H1 (cell line): ENCODE results near the gene ZNF200. TPM values are rescaled to one million over a fixed set of nuclear protein-coding genes. Genes with fewer than 3 reads are reported as not detected.
A peak's percentile ranks its signal among the peaks of the same experiment; 100 is the strongest.

ENCODE experiments used
- CTCF ChIA-PET: fragments of 300-600 bp; sonication (Branson Sonifier 250); formaldehyde crosslinking; loops from one replicate; lab custom pipeline; 2021; ENCODE audit not compliant: partially characterized antibody; lab: Charles Lee
- POLR2A ChIA-PET: fragments of 300-600 bp; sonication (Branson Sonifier 250); formaldehyde crosslinking; loops from one replicate; lab custom pipeline; 2021; ENCODE audit warnings: inconsistent platforms; ENCODE audit not compliant: partially characterized antibody; lab: Charles Lee
- DNase-seq, 2 experiments: peaks; one replicate each; pipeline versions ENCODE4 v3.0.0 to v3.0.0-alpha.2; 2010 to 2022; ENCODE audit warnings: low spot score in 2 of 2, low read depth in 1 of 2, mixed read lengths in 1 of 2
- FAIRE-seq: peaks from 2 replicates; lab custom pipeline; 2011; peaks lifted over from hg19 to GRCh38; lab: Jason Lieb, UNC
- H2AFZ ChIP-seq: 2 replicates; pipeline ENCODE4 v1.8.1; 2012; ENCODE audit warnings: low read length, inconsistent platforms
- H2AK5ac ChIP-seq: 2 replicates; pipeline ENCODE4 v1.6.1; 2013; ENCODE audit warnings: low read depth, low read length
- H2BK120ac ChIP-seq: replicated peaks from 2 replicates; pipeline ENCODE3; 2013; ENCODE audit warnings: low read depth, low read length, inconsistent platforms
- H2BK12ac ChIP-seq: 2 replicates; pipeline ENCODE4 v1.6.1; 2013; ENCODE audit warnings: low read depth, low read length
- H2BK15ac ChIP-seq: 2 replicates; pipeline ENCODE4 v1.6.1; 2013; ENCODE audit warnings: low read length
- H2BK20ac ChIP-seq: 2 replicates; pipeline ENCODE4 v1.6.1; 2013; ENCODE audit warnings: low read length
- H2BK5ac ChIP-seq: 2 replicates; pipeline ENCODE4 v1.6.1; 2013; ENCODE audit warnings: low read depth, low read length
- H3K14ac ChIP-seq: 2 replicates; pipeline ENCODE4 v1.6.1; 2013; ENCODE audit warnings: inconsistent platforms; ENCODE audit not compliant: insufficient read length
- H3K18ac ChIP-seq: 2 replicates; pipeline ENCODE4 v1.6.1; 2013; ENCODE audit warnings: low read length; ENCODE audit errors: extremely low read depth
- H3K23ac ChIP-seq: 2 replicates; pipeline ENCODE4 v1.6.1; 2013; ENCODE audit warnings: inconsistent platforms; ENCODE audit not compliant: insufficient read length
- H3K23me2 ChIP-seq: 2 replicates; pipeline ENCODE4 v1.6.1; 2013; ENCODE audit warnings: low read depth, low read length
- H3K27ac ChIP-seq: 2 replicates; pipeline ENCODE4 v1.6.1; 2011; ENCODE audit warnings: low read depth, low read length, inconsistent platforms
- H3K27me3 ChIP-seq, 4 experiments: replicated peaks in 1 of 4; 1 replicate in 1 of 4; 2 replicates in 3 of 4; pipeline versions ENCODE4 v1.6.1 to v1.8.1; 2011 to 2013; ENCODE audit warnings: low read length in 3 of 4, mild to moderate bottlenecking in 3 of 4, inconsistent platforms in 2 of 4, mixed read lengths in 2 of 4, moderate library complexity in 1 of 4; ENCODE audit not compliant: control insufficient read depth in 3 of 4, insufficient read depth in 3 of 4; ENCODE audit errors: extremely low read depth in 1 of 4
- H3K36me3 ChIP-seq, 4 experiments: 2 replicates each; pipeline versions ENCODE4 v1.6.1 to v1.8.1; 2011 to 2013; ENCODE audit warnings: mild to moderate bottlenecking in 4 of 4, low read length in 3 of 4, moderate library complexity in 2 of 4, control low read depth in 1 of 4, inconsistent platforms in 1 of 4; ENCODE audit not compliant: insufficient read depth in 4 of 4, control insufficient read depth in 2 of 4
- H3K4ac ChIP-seq: replicated peaks from 2 replicates; pipeline ENCODE3; 2013; ENCODE audit warnings: low read length, low read depth, mixed read lengths, inconsistent platforms; ENCODE audit not compliant: insufficient read length
- H3K4me1 ChIP-seq, 4 experiments: replicated peaks in 1 of 4; 1 replicate in 1 of 4; 2 replicates in 3 of 4; pipeline versions ENCODE4 v1.6.1 to v1.8.1; 2011 to 2013; ENCODE audit warnings: low read length in 3 of 4, inconsistent platforms in 2 of 4, mixed read lengths in 1 of 4; ENCODE audit not compliant: insufficient read depth in 4 of 4, control insufficient read depth in 3 of 4
- H3K4me2 ChIP-seq, 2 experiments: 2 replicates each; pipeline versions ENCODE4 v1.6.1 to v1.8.1; 2011 to 2013; ENCODE audit warnings: low read depth in 2 of 2, low read length in 2 of 2, control low read depth in 1 of 2, inconsistent platforms in 1 of 2, mild to moderate bottlenecking in 1 of 2; ENCODE audit not compliant: insufficient read depth in 1 of 2
- H3K4me3 ChIP-seq, 4 experiments: fragments of 200-600, 300-600 bp in 1 of 4; sonication (generic), shearing (Covaris generic), sonication (Bioruptor Twin) in 1 of 4; 2 replicates each; pipeline versions ENCODE4 v1.5.1 to v1.8.1; 2011 to 2016; ENCODE audit warnings: low read length in 4 of 4, low read depth in 3 of 4, control low read depth in 2 of 4, inconsistent platforms in 2 of 4, mild to moderate bottlenecking in 2 of 4, mixed read lengths in 1 of 4, moderate library complexity in 1 of 4; ENCODE audit not compliant: insufficient read depth in 2 of 4; ENCODE audit errors: extremely low read depth in 1 of 4
- H3K56ac ChIP-seq: replicated peaks from 2 replicates; pipeline ENCODE3; 2013; ENCODE audit warnings: low read depth, mild to moderate bottlenecking, mixed read lengths, low read length, inconsistent platforms; ENCODE audit not compliant: insufficient read length
- H3K79me1 ChIP-seq: 2 replicates; pipeline ENCODE4 v1.6.1; 2013; ENCODE audit warnings: low read depth, low read length, control low read depth
- H3K79me2 ChIP-seq, 2 experiments: 2 replicates each; pipeline versions ENCODE4 v1.6.1 to v1.8.1; 2012 to 2013; ENCODE audit warnings: low read length in 2 of 2, mild to moderate bottlenecking in 2 of 2, inconsistent platforms in 1 of 2; ENCODE audit not compliant: insufficient read depth in 2 of 2, control insufficient read depth in 1 of 2
- H3K9ac ChIP-seq, 4 experiments: replicated peaks in 1 of 4; 1 replicate in 1 of 4; 2 replicates in 3 of 4; pipeline versions ENCODE4 v1.6.1 to v1.8.1; 2011 to 2013; ENCODE audit warnings: low read depth in 3 of 4, low read length in 3 of 4, control low read depth in 2 of 4, mild to moderate bottlenecking in 2 of 4, moderate library complexity in 2 of 4, inconsistent platforms in 1 of 4; ENCODE audit errors: extremely low read depth in 1 of 4
- H3K9me3 ChIP-seq, 2 experiments: 2 replicates each; pipeline versions ENCODE4 v1.6.1 to v1.8.1; 2012 to 2013; ENCODE audit warnings: mild to moderate bottlenecking in 2 of 2, moderate library complexity in 2 of 2, control low read depth in 1 of 2, inconsistent platforms in 1 of 2, low read depth in 1 of 2, low read length in 1 of 2, mixed read lengths in 1 of 2; ENCODE audit not compliant: insufficient read depth in 2 of 2
- H4K20me1 ChIP-seq, 2 experiments: replicated peaks in 1 of 2; 2 replicates each; pipeline versions ENCODE3 to v1.8.1; 2011 to 2013; ENCODE audit warnings: inconsistent platforms in 2 of 2, low read length in 2 of 2, mild to moderate bottlenecking in 1 of 2; ENCODE audit not compliant: insufficient read depth in 2 of 2, control insufficient read depth in 1 of 2
- H4K5ac ChIP-seq: 2 replicates; pipeline ENCODE4 v1.6.1; 2013; ENCODE audit warnings: low read length, low read depth, mixed read lengths, inconsistent platforms; ENCODE audit not compliant: insufficient read length
- H4K8ac ChIP-seq: 2 replicates; pipeline ENCODE4 v1.8.0; 2013; ENCODE audit warnings: mild to moderate bottlenecking, moderate library complexity, low read length, inconsistent platforms; ENCODE audit not compliant: insufficient read depth; ENCODE audit errors: extremely low read depth
- H4K91ac ChIP-seq: replicated peaks from 2 replicates; pipeline ENCODE3; 2013; ENCODE audit warnings: low read length, mixed read lengths, inconsistent platforms; ENCODE audit not compliant: insufficient read length
- BRCA1 ChIP-seq: IDR thresholded peaks from 2 replicates; pipeline ENCODE4 v1.6.1; 2012; ENCODE audit warnings: low read depth, low read length, improper control_type of control experiment
- CHD1 ChIP-seq: IDR thresholded peaks from 2 replicates; pipeline ENCODE4 v1.6.1; 2012; ENCODE audit warnings: low read depth, low read length, improper control_type of control experiment
- CHD2 ChIP-seq: IDR thresholded peaks from 2 replicates; pipeline ENCODE4 v1.6.1; 2012; ENCODE audit warnings: low read length, improper control_type of control experiment
- CREB1 ChIP-seq: IDR thresholded peaks from 2 replicates; pipeline ENCODE4 v1.6.1; 2012; ENCODE audit warnings: inconsistent platforms
- CTBP2 ChIP-seq: IDR thresholded peaks from 2 replicates; pipeline ENCODE4 v1.7.0; 2011; ENCODE audit warnings: borderline replicate concordance, mild to moderate bottlenecking, moderate library complexity, mixed read lengths, low read length; ENCODE audit not compliant: insufficient read depth, insufficient read length
- KDM5A ChIP-seq: fragments of 200-600 bp; IDR thresholded peaks from 2 replicates; pipeline ENCODE4 v1.7.1; 2012; ENCODE audit warnings: mild to moderate bottlenecking, low read length, inconsistent platforms, mixed read lengths
- PHF8 ChIP-seq: fragments of 200-600 bp; sonication (generic); conservative IDR thresholded peaks from 2 replicates; pipeline ENCODE4 v1.7.1; 2012; ENCODE audit warnings: low read depth, mild to moderate bottlenecking, inconsistent platforms, low read length, moderate library complexity
- RFX5 ChIP-seq: IDR thresholded peaks from 2 replicates; pipeline ENCODE4 v1.6.1; 2011; ENCODE audit warnings: low read depth, low read length, improper control_type of control experiment, borderline replicate concordance
- SIN3A ChIP-seq, 2 experiments: IDR thresholded peaks in 1 of 2; conservative IDR thresholded peaks in 1 of 2; 2 replicates each; pipeline ENCODE4 v1.6.1; 2011 to 2012; ENCODE audit warnings: low read length in 2 of 2, improper control_type of control experiment in 1 of 2, low read depth in 1 of 2, mild to moderate bottlenecking in 1 of 2
- SIRT6 ChIP-seq: IDR thresholded peaks from one replicate; pipeline ENCODE4 v1.7.1; 2012; ENCODE audit warnings: low read length, inconsistent platforms
- SP4 ChIP-seq: IDR thresholded peaks from 2 replicates; pipeline ENCODE4 v1.6.1; 2012; ENCODE audit warnings: low read length, inconsistent platforms
- YY1 ChIP-seq: IDR thresholded peaks from 2 replicates; pipeline ENCODE4 v1.6.1; 2011; ENCODE audit warnings: low read depth, mild to moderate bottlenecking, low read length
- WGBS, 2 experiments: shearing (Covaris generic) in 1 of 2; methylation state at CpG; one replicate each; pipeline versions ENCODE4 v1.1.6 to v1.1.7; 2013 to 2015; ENCODE audit warnings: low lambda C conversion rate in 2 of 2, mixed read lengths in 2 of 2, inconsistent platforms in 1 of 2, low coverage in 1 of 2, missing lambda C conversion rate in 1 of 2; ENCODE audit not compliant: insufficient replicate concordance in 2 of 2, insufficient coverage in 1 of 2, insufficient read length in 1 of 2; ENCODE audit errors: extremely low coverage in 1 of 2, missing lambda C conversion rate in 1 of 2; 5-methylcytosine and 5-hydroxymethylcytosine counted together
- polyA plus RNA-seq, 7 experiments: library from polyadenylated mRNA; depleted of rRNA in 3 of 7; stranded (reverse) in 5 of 7; unstranded in 2 of 7; fragments of >200 nt in 5 of 7; fragments of 200-250 nt in 2 of 7; gene quantifications; 1 replicate in 5 of 7; 2 replicates in 1 of 7; 4 replicates in 1 of 7; pipeline versions ENCODE4 v1.2.1 to v1.2.3, GENCODE V29; 2011 to 2013; ENCODE audit warnings: missing spikeins in 2 of 7, mixed read lengths in 2 of 7
- total RNA-seq: library from RNA; stranded (reverse); fragmentation: NEBNext Ultra II Directional; extraction: Animal tissue kit (Norgen Biotek cat#: 25700); gene quantifications from 2 replicates; pipeline ENCODE4 v1.2.1, GENCODE V29; 2021

ZNF200 gene
- total and polyA plus RNA-seq, 2 of the 8 experiments (the other 6 are each of a cell fraction or from before 2014, with no cell fraction given) = 2.7 to 9.9 TPM

DNA sequence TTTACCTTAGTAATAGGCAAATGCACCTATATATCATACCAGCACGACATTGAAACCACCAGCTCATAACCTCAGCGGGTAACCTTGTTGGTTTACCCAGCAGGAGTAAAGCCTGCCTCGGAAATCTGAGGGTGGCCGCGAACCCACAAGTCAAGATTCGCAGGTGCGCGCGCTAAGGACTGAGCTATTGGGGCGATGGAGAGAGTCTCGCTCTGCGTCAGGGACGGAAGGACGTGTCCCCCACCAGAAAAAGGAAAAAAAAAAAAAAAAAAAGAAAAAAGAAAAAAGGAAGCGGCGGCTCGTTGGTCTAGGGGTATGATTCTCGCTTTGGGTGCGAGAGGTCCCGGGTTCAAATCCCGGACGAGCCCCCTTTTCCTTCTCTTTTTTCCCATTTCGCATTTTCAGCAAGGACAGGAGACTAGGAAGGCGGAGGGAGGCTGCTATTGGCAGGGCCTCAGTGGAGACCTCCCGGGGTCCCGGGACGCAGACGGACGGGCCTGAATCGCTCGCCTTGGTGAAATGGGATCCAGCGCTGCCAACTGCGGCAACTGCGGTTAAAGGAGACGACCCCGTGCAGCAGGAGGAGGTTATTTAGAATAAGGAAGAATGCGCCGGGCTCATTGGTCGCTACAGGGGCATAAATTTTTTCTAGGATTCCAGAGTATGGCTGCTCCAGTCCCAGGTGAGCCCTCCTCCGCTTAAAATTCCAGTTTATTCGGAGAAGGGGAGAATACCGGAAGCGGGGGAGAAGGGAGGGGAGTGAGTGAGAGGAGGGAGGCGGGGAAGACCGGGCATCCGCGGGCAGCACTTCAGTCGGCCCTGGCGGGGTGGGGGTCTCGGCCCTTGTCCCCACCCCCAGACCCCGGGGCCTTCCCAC is 46.9 kb downstream of the ZNF200 start, which contains the start of gene OR1F1:
Gene OR1F1 (plus strand): TSS at position 407 of the 877 bp plus-strand sequence.
- H3K9me3 ChIP-seq = no peaks in the 10 kb centered on the region; a peak in 1 of 4 replicates
- DNase-seq (peak in 1 of 2 experiments; percentile 83), FAIRE-seq (peak; percentile 74)
- peaks cover 26% of the 10 kb centered on the region for H3K23me2 ChIP-seq
- peak within 1 kb of the TSS; percentile 96 for H2AFZ ChIP-seq
- H3K4me2 ChIP-seq = peak within 1 kb of the TSS; percentile 97 to 98
- H2BK5ac ChIP-seq = peak within 1 kb of the TSS; percentile 88; the same call in 1 of the 2 replicates
- H3K4me1 ChIP-seq = peaks cover 0 to 5% (median 0%) of the 10 kb centered on the region in 4 experiments; a peak in 4 of 7 replicates
- no peaks in the 10 kb centered on the region for H3K79me1 ChIP-seq
- peaks cover 5 to 25% (median 22%) of the 10 kb centered on the region in 4 experiments for H3K27me3 ChIP-seq
- H2AK5ac ChIP-seq = no peak within 1 kb of the TSS
- peak within 1 kb of the TSS; percentile 86; the same call in 1 of the 2 replicates for H2BK20ac ChIP-seq
- peak within 1 kb of the TSS; percentile 46 for H3K56ac ChIP-seq
- no peaks in the 10 kb centered on the region for H3K36me3 ChIP-seq
- no peak within 1 kb of the TSS for H4K5ac ChIP-seq
- H3K18ac ChIP-seq = peak within 1 kb of the TSS; percentile 93
- peak within 1 kb of the TSS in 3 of 4 experiments; percentile 45 to 61 (median 55); a peak in 6 of 7 replicates for H3K9ac ChIP-seq
- no peaks in the 10 kb centered on the region for H3K79me2 ChIP-seq
- no peak within 1 kb of the TSS for H3K27ac ChIP-seq
- no peak within 1 kb of the TSS for H3K14ac ChIP-seq
- H4K20me1 ChIP-seq = no peaks in the 10 kb centered on the region
- CTCF ChIA-PET = interaction anchor here (0.6 to 1.4 kb wide), 6 partner anchors 8 to 39 kb away, joined by 3 to 8 read pairs (median 4); no protein-coding TSS in a partner anchor
- POLR2A ChIA-PET = interaction anchor here (1.2 to 2.3 kb wide), 4 partner anchors 14 to 95 kb away, joined by 6 to 13 read pairs (median 7); partner anchors contain the start of gene ZNF263
- WGBS, 2 experiments = 1% methylated on average over 35 of the region's 51 CpGs; no CpG with 5 or more reads in 1 of the 2 experiments
- peak within 1 kb of the TSS; percentile 73 for H4K91ac ChIP-seq
- no peak within 1 kb of the TSS for H3K23ac ChIP-seq
- peak within 1 kb of the TSS; percentile 93 to 99 (median 94) for H3K4me3 ChIP-seq
- H4K8ac ChIP-seq = no peak within 1 kb of the TSS; the same call in 1 of the 2 replicates
- H2BK12ac ChIP-seq = peak within 1 kb of the TSS; percentile 60; the same call in 1 of the 2 replicates
- peak within 1 kb of the TSS; percentile 72 for H2BK120ac ChIP-seq
- H3K4ac ChIP-seq = no peak within 1 kb of the TSS
- peak within 1 kb of the TSS; percentile 98; the same call in 1 of the 2 replicates for H2BK15ac ChIP-seq
- TF ChIP-seq YY1 = no peak
- TF ChIP-seq CREB1 = peak; percentile 84
- no peak for TF ChIP-seq PHF8
- no peak for TF ChIP-seq SIRT6
- TF ChIP-seq SP4 = 0 out of 2 replicates have a peak, but pooled peaks have one; percentile 67
- TF ChIP-seq CHD2 = no peak
- no peak for TF ChIP-seq RFX5
- TF ChIP-seq CHD1 = no peak
- TF ChIP-seq BRCA1 = no peak
- no peak for TF ChIP-seq CTBP2
- no peak for TF ChIP-seq SIN3A (conservative IDR thresholded peaks at IDR 0.05 in 1 of 2, IDR thresholded peaks at IDR 0.05 in 1 of 2; ENCODE audit: low read depth in 1 of 2, low read length in 2 of 2)
- no peak for TF ChIP-seq KDM5A
